ENCODE measurements around the gene ANKS4B. TPM values are rescaled to one million over a fixed set of nuclear protein-coding genes. Genes with fewer than 3 reads are reported as not detected.

ANKS4B gene
- polyA plus RNA-seq, 1 donor from 2014 or later: not detected

GRCh38 chr16:21277045-21277926, 43.8 kb downstream of the ANKS4B start:
- H3K36me3 ChIP-seq (ENCODE audit: insufficient read depth, low read length): no peaks in the 10 kb centered on the region
- no peaks in the 10 kb centered on the region for H3F3A ChIP-seq (ENCODE audit: insufficient read depth, low read length, poor library complexity, severe bottlenecking)
- H3K4me2 ChIP-seq (ENCODE audit: low read length): no peak overlapping the region
- no peak overlapping the region for H3K27ac ChIP-seq (ENCODE audit: low read length)
- no peaks in the 10 kb centered on the region for H4K20me1 ChIP-seq (ENCODE audit: insufficient read depth)
- no peak overlapping the region for H3K9ac ChIP-seq (ENCODE audit: low read length)
- H2AFZ ChIP-seq (ENCODE audit: low read depth, low read length): no peak overlapping the region
- H3K27me3 ChIP-seq (ENCODE audit: insufficient read depth, low read depth, low read length): peaks cover 28% of the 10 kb centered on the region
- H3K79me2 ChIP-seq (replicated peaks; ENCODE audit: insufficient read depth, low read length): no peaks in the 10 kb centered on the region
- no peaks in the 10 kb centered on the region for H3K9me3 ChIP-seq (ENCODE audit: low read length)
- H3K9me2 ChIP-seq (ENCODE audit: insufficient read depth, low read length): no peaks in the 10 kb centered on the region
- H3K4me3 ChIP-seq (ENCODE audit: low read length): peak overlapping the region; percentile 68
- TF ChIP-seq REST (IDR thresholded peaks at IDR 0.05; ENCODE audit: borderline replicate concordance) (no peak), CTCF (IDR thresholded peaks at IDR 0.05; ENCODE audit: poor library complexity, severe bottlenecking) (no peak), EP300 (conservative IDR thresholded peaks at IDR 0.05; ENCODE audit: poor library complexity, severe bottlenecking) (no peak), EZH2 (IDR thresholded peaks at IDR 0.05; ENCODE audit: borderline replicate concordance, insufficient read depth, low read length, poor library complexity, severe bottlenecking) (no peak), RAD21 (conservative IDR thresholded peaks at IDR 0.05) (no peak), SMC3 (conservative IDR thresholded peaks at IDR 0.05; ENCODE audit: poor library complexity) (no peak), TAF1 (IDR thresholded peaks at IDR 0.05; ENCODE audit: low read depth) (no peak), MXI1 (conservative IDR thresholded peaks at IDR 0.05; ENCODE audit: poor library complexity, severe bottlenecking) (no peak), POLR2AphosphoS5 (IDR thresholded peaks at IDR 0.05) (no peak)

GRCh38 chr16:21277927-21278706, 44.6 kb downstream of the ANKS4B start, which contains the start of gene CRYM:
CRYM (minus strand) TSS chr16:21278290; CDS start chr16:21278251, 39 bp downstream.
- H3F3A ChIP-seq (ENCODE audit: insufficient read depth, low read length, poor library complexity, severe bottlenecking): no peaks in the 10 kb centered on the region
- no peaks in the 10 kb centered on the region for H4K20me1 ChIP-seq (ENCODE audit: insufficient read depth)
- H3K36me3 ChIP-seq (ENCODE audit: insufficient read depth, low read length): no peaks in the 10 kb centered on the region
- peak within 1 kb of the TSS; percentile 68 for H3K4me3 ChIP-seq (ENCODE audit: low read length)
- H3K9me3 ChIP-seq (ENCODE audit: low read length): no peaks in the 10 kb centered on the region
- peak within 1 kb of the TSS; percentile 34 for H3K4me2 ChIP-seq (ENCODE audit: low read length)
- H3K9me2 ChIP-seq (ENCODE audit: insufficient read depth, low read length): no peaks in the 10 kb centered on the region
- peak; percentile 74 for TF ChIP-seq CTCF (IDR thresholded peaks at IDR 0.05; ENCODE audit: poor library complexity, severe bottlenecking)
- no peak for TF ChIP-seq EP300 (conservative IDR thresholded peaks at IDR 0.05; ENCODE audit: poor library complexity, severe bottlenecking)
- TF ChIP-seq SMC3 (conservative IDR thresholded peaks at IDR 0.05; ENCODE audit: poor library complexity): peak; percentile 74
- peak; percentile 61 for TF ChIP-seq RAD21 (conservative IDR thresholded peaks at IDR 0.05)
- no peak for TF ChIP-seq REST (IDR thresholded peaks at IDR 0.05; ENCODE audit: borderline replicate concordance)
- peak within 1 kb of the TSS; percentile 7 for H3K9ac ChIP-seq (ENCODE audit: low read length)
- no peaks in the 10 kb centered on the region for H3K79me2 ChIP-seq (replicated peaks; ENCODE audit: insufficient read depth, low read length)
- H3K27me3 ChIP-seq (ENCODE audit: insufficient read depth, low read depth, low read length): peaks cover 28% of the 10 kb centered on the region
- no peak within 1 kb of the TSS for H2AFZ ChIP-seq (ENCODE audit: low read depth, low read length)
- H3K27ac ChIP-seq (ENCODE audit: low read length): no peak within 1 kb of the TSS
